SK-N-SH treated with all-trans-retinoic acid at 6 μM for 48 hours (cell line): Measurements from ENCODE around the gene FAM174C.

Experiments used
- ATAC-seq: fragments of 200-7000 bp; cut with Tn5 transposase; 3 replicates; pipeline ENCODE4 v1.9.1; 2020; ENCODE audit warnings: mild to moderate bottlenecking, moderate library complexity
- BACH2 ChIP-seq: fragments of 250-450 bp; sonication (Bioruptor Pico); IDR thresholded peaks from 2 replicates; pipeline ENCODE4 v1.9.0; 2021; ENCODE audit warnings: mild to moderate bottlenecking, borderline replicate concordance
- CSDC2 ChIP-seq: fragments of 250-450 bp; sonication (Bioruptor Pico); IDR thresholded peaks from 2 replicates; pipeline ENCODE4 v1.5.0; 2020; ENCODE audit warnings: mild to moderate bottlenecking, moderate library complexity
- CSRNP3 ChIP-seq: fragments of 250-450 bp; sonication (Bioruptor Pico); IDR thresholded peaks from 2 replicates; pipeline ENCODE4 v1.5.1; 2021; ENCODE audit warnings: mild to moderate bottlenecking, moderate library complexity
- ESRRG ChIP-seq: fragments of 250-450 bp; sonication (Bioruptor Pico); IDR thresholded peaks from 2 replicates; pipeline ENCODE4 v1.6.1; 2021; ENCODE audit warnings: mild to moderate bottlenecking
- GLIS3 ChIP-seq: fragments of 250-450 bp; sonication (Bioruptor Pico); IDR thresholded peaks from 2 replicates; pipeline ENCODE4 v1.5.0; 2020; ENCODE audit warnings: mild to moderate bottlenecking, moderate library complexity
- OSR1 ChIP-seq: fragments of 250-450 bp; sonication (Bioruptor Pico); IDR thresholded peaks from 2 replicates; pipeline ENCODE4 v1.8.0; 2022; ENCODE audit warnings: moderate library complexity, mild to moderate bottlenecking, inconsistent platforms
- PATZ1 ChIP-seq: fragments of 250-450 bp; sonication (Bioruptor Pico); IDR thresholded peaks from 2 replicates; pipeline ENCODE4 v1.8.0; 2020; ENCODE audit warnings: mild to moderate bottlenecking, moderate library complexity, borderline replicate concordance
- POU6F1 ChIP-seq: fragments of 250-450 bp; sonication (Bioruptor Pico); IDR thresholded peaks from 2 replicates; pipeline ENCODE4 v1.8.0; 2021; ENCODE audit warnings: low read depth, mild to moderate bottlenecking, moderate library complexity, borderline replicate concordance
- RARB ChIP-seq: fragments of 250-450 bp; sonication (Bioruptor Pico); IDR thresholded peaks from 2 replicates; pipeline ENCODE4 v1.8.0; 2021; ENCODE audit warnings: mild to moderate bottlenecking, moderate library complexity
- SNAI2 ChIP-seq: fragments of 250-450 bp; sonication (Bioruptor Pico); IDR thresholded peaks from 2 replicates; pipeline ENCODE4 v1.5.0; 2020; ENCODE audit warnings: mild to moderate bottlenecking, moderate library complexity
- TCF4 ChIP-seq: fragments of 250-450 bp; sonication (Bioruptor Pico); IDR thresholded peaks from 2 replicates; pipeline ENCODE4 v1.8.0; 2021; ENCODE audit warnings: mild to moderate bottlenecking, moderate library complexity, borderline replicate concordance
- ZC3H10 ChIP-seq: fragments of 250-450 bp; sonication (Bioruptor Pico); IDR thresholded peaks from 2 replicates; pipeline ENCODE4 v1.5.1; 2021; ENCODE audit warnings: mild to moderate bottlenecking, moderate library complexity
- ZFP30 ChIP-seq: fragments of 450-650 bp; formaldehyde crosslinking; IDR thresholded peaks from 2 replicates; pipeline ENCODE4 v1.5.0; 2022; ENCODE audit warnings: mild to moderate bottlenecking, moderate library complexity
- ZNF565 ChIP-seq: fragments of 450-650 bp; formaldehyde crosslinking; conservative IDR thresholded peaks from 2 replicates; pipeline ENCODE4 v1.5.0; 2020; ENCODE audit warnings: low read depth, mild to moderate bottlenecking, moderate library complexity
- ZNF70 ChIP-seq: fragments of 450-650 bp; formaldehyde crosslinking; IDR thresholded peaks from 2 replicates; pipeline ENCODE4 v1.5.0; 2020; ENCODE audit warnings: mild to moderate bottlenecking, moderate library complexity
- ZNF8 ChIP-seq: fragments of 450-650 bp; formaldehyde crosslinking; IDR thresholded peaks from 2 replicates; pipeline ENCODE4 v1.5.0; 2020; ENCODE audit warnings: mild to moderate bottlenecking, moderate library complexity
- TF ChIP-seq, protein P1 (sequence below): fragments of 250-450 bp; sonication (Bioruptor Pico); IDR thresholded peaks from 2 replicates; pipeline ENCODE4 v1.5.0; 2020; ENCODE audit warnings: mild to moderate bottlenecking, moderate library complexity
- TF ChIP-seq, protein P2 (sequence below): fragments of 250-450 bp; sonication (Bioruptor Pico); IDR thresholded peaks from 2 replicates; pipeline ENCODE4 v1.5.1; 2020; ENCODE audit warnings: low read depth, mild to moderate bottlenecking, moderate library complexity

FAM174C gene

GRCh38 chr19:1275260-1275975 is at the start of gene FAM174C:
Gene FAM174C, plus strand, starts transcription at chr19:1275530. Its CDS starts 20 bp downstream, at chr19:1275550.
- TF ChIP-seq CSDC2 (CRISPR knock-in tag) (no peak), ZNF8 (CRISPR knock-in tag) (no peak), GLIS3 (CRISPR knock-in tag) (no peak), BACH2 (CRISPR knock-in tag) (no peak), ZC3H10 (CRISPR knock-in tag) (peak; percentile 67; the same call in 1 of the 2 replicates), SNAI2 (CRISPR knock-in tag) (no peak), PATZ1 (CRISPR knock-in tag) (0 out of 2 replicates have a peak, but pooled peaks have one; percentile 23)
- TF ChIP-seq, protein P1, sequence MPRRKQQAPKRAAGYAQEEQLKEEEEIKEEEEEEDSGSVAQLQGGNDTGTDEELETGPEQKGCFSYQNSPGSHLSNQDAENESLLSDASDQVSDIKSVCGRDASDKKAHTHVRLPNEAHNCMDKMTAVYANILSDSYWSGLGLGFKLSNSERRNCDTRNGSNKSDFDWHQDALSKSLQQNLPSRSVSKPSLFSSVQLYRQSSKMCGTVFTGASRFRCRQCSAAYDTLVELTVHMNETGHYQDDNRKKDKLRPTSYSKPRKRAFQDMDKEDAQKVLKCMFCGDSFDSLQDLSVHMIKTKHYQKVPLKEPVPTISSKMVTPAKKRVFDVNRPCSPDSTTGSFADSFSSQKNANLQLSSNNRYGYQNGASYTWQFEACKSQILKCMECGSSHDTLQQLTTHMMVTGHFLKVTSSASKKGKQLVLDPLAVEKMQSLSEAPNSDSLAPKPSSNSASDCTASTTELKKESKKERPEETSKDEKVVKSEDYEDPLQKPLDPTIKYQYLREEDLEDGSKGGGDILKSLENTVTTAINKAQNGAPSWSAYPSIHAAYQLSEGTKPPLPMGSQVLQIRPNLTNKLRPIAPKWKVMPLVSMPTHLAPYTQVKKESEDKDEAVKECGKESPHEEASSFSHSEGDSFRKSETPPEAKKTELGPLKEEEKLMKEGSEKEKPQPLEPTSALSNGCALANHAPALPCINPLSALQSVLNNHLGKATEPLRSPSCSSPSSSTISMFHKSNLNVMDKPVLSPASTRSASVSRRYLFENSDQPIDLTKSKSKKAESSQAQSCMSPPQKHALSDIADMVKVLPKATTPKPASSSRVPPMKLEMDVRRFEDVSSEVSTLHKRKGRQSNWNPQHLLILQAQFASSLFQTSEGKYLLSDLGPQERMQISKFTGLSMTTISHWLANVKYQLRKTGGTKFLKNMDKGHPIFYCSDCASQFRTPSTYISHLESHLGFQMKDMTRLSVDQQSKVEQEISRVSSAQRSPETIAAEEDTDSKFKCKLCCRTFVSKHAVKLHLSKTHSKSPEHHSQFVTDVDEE, result no peak
- ATAC-seq, result peak; percentile 76

DNA sequence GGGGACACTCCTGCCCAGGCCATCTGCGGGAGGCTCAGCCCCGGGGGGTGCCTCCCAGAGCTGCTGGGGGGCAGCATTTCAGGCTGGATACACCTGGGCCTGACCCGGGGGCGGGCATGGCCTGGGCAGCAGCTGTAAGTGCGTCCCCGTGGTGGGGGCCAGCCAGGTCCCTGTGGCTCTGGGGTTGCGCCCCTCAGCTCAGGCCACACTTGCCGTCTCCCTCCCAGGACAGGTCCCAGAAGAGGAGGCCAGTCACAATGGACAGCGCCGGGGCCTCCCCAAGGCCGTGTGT is 49.2 kb upstream of the FAM174C start:
- ATAC-seq, result no peak; the same call in 2 of the 3 replicates
- TF ChIP-seq SNAI2 (CRISPR knock-in tag), result no peak
- no peak for TF ChIP-seq GLIS3 (CRISPR knock-in tag)
- TF ChIP-seq CSRNP3, result no peak
- no peak for TF ChIP-seq POU6F1
- no peak for TF ChIP-seq ZFP30 (CRISPR knock-in tag)
- TF ChIP-seq, protein P1, result no peak
- TF ChIP-seq OSR1 (CRISPR knock-in tag), result no peak
- TF ChIP-seq CSDC2 (CRISPR knock-in tag), result no peak
- no peak for TF ChIP-seq ZNF565
- no peak for TF ChIP-seq ZC3H10 (CRISPR knock-in tag)
- TF ChIP-seq ZNF70, result no peak
- no peak for TF ChIP-seq RARB (CRISPR knock-in tag)
- TF ChIP-seq BACH2 (CRISPR knock-in tag), result no peak
- TF ChIP-seq ESRRG (CRISPR knock-in tag), result no peak
- no peak for TF ChIP-seq PATZ1 (CRISPR knock-in tag)
- TF ChIP-seq TCF4 (CRISPR knock-in tag), result no peak
- TF ChIP-seq, protein P2, sequence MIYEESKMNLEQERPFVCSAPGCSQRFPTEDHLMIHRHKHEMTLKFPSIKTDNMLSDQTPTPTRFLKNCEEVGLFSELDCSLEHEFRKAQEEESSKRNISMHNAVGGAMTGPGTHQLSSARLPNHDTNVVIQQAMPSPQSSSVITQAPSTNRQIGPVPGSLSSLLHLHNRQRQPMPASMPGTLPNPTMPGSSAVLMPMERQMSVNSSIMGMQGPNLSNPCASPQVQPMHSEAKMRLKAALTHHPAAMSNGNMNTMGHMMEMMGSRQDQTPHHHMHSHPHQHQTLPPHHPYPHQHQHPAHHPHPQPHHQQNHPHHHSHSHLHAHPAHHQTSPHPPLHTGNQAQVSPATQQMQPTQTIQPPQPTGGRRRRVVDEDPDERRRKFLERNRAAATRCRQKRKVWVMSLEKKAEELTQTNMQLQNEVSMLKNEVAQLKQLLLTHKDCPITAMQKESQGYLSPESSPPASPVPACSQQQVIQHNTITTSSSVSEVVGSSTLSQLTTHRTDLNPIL (CRISPR knock-in tag), result no peak
